Measurements from ENCODE around the gene RNF145.
"Not testable (repeated sequence)": the region's sequence is repeated elsewhere in the genome, so short reads cannot be mapped to it uniquely, and the experiment has no call there.

Gene RNF145

DNA sequence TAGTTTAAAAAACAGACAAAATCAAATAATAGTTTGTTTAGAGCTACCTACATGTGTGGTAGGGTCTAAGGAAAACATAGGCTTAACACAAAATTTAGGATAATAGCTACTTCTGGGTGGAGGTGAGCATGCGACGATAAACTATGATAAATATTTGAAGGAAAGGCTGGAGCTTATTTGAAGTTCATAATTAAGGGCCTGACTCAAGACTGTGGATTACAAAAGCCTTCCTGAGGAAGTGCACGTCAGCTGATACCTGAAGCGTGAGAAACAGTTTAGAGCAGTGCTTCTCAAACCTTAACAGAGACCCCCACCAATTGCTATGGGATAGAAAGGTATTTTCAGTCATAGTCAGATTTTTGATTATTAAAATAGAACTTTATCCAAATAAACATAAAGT, 33.3 kb upstream of the RNF145 start:
- no peak overlapping the region for H3K9ac ChIP-seq
- no peaks in the 10 kb centered on the region for H3K4me1 ChIP-seq
- no peaks in the 10 kb centered on the region for H3K27me3 ChIP-seq (ENCODE audit: control insufficient read depth, insufficient read depth, low read length)
- no peaks in the 10 kb centered on the region for H3K9me3 ChIP-seq (ENCODE audit: control insufficient read depth, low read length)
- no peak overlapping the region for H2AFZ ChIP-seq
- H3K4me3 ChIP-seq (ENCODE audit: low read depth, low read length), result no peak overlapping the region
- no peaks in the 10 kb centered on the region for H3K79me2 ChIP-seq
- no peaks in the 10 kb centered on the region for H3K36me3 ChIP-seq (ENCODE audit: control insufficient read depth, insufficient read depth, low read length)
- H3K4me2 ChIP-seq (ENCODE audit: low read length), result no peak overlapping the region
- TF ChIP-seq, protein P1, sequence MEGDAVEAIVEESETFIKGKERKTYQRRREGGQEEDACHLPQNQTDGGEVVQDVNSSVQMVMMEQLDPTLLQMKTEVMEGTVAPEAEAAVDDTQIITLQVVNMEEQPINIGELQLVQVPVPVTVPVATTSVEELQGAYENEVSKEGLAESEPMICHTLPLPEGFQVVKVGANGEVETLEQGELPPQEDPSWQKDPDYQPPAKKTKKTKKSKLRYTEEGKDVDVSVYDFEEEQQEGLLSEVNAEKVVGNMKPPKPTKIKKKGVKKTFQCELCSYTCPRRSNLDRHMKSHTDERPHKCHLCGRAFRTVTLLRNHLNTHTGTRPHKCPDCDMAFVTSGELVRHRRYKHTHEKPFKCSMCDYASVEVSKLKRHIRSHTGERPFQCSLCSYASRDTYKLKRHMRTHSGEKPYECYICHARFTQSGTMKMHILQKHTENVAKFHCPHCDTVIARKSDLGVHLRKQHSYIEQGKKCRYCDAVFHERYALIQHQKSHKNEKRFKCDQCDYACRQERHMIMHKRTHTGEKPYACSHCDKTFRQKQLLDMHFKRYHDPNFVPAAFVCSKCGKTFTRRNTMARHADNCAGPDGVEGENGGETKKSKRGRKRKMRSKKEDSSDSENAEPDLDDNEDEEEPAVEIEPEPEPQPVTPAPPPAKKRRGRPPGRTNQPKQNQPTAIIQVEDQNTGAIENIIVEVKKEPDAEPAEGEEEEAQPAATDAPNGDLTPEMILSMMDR (IDR thresholded peaks at IDR 0.05), result no peak
- no peak overlapping the region for H3K27ac ChIP-seq

DNA sequence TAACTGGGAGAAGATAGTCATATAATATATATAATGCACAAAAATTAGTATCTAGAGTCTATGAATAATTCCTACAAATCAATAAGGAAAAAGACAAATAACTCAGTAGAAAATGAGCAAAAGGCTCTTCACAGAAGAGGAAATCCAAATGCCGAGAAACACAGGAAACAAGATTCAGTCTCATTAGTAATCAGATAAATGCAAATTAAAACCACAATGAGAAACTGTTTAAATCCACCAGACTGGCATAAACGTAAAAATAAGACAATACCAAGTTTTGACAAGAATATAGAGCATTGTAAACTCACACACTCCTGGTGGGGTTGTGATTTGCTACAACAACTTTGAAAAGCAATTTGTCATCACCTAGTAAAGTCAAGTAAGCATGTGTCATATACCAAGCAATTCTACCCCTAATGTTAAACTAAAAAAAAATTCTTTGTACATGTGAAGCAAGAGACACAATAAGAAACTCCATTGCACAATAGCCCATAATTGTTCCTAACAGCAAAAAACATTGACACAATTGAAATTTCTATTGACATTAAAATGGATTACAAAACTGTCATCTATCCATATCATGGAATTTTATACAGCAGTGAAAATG, 32.7 kb upstream of the RNF145 start:
- Histone ChIP-seq H3K4me2 (ENCODE audit: low read length) (no peak overlapping the region), H3K27ac (no peak overlapping the region), H3K4me3 (ENCODE audit: low read depth, low read length) (no peak overlapping the region), H2AFZ (no peak overlapping the region), H3K79me2 (no peaks in the 10 kb centered on the region), H3K9me3 (ENCODE audit: control insufficient read depth, low read length) (no peaks in the 10 kb centered on the region), H3K9ac (no peak overlapping the region), H3K36me3 (ENCODE audit: control insufficient read depth, insufficient read depth, low read length) (no peaks in the 10 kb centered on the region), H3K27me3 (ENCODE audit: control insufficient read depth, insufficient read depth, low read length) (no peaks in the 10 kb centered on the region), H3K4me1 (no peaks in the 10 kb centered on the region)
- TF ChIP-seq, protein P1 (IDR thresholded peaks at IDR 0.05), result no peak

DNA sequence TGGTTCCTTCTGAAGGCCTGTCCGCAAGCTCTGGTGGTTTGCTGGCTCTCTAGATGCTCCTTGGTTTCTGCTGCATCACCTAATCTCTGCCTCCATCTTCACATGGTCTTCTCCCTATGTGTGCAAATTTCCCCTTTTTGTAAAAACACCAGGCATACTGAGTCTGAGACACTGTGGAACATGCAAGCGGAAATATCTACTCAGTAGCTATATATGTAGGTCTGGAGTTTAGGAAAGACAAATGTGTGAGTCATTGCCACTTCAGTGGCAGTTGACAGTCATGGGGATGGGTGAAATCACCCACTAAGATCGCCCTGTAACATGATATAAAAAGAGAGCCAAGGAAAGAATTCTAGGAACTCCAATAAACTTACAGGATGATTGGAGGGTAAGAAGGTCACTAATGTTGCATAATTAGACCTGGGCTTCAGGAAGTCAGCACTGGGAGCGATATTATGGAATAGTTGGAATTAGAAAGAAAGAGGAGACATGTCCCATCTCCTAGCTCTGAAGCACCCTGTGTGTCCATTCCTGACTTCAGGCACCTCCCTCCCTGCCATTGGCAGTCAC, 31.0 kb upstream of the RNF145 start:
- H3K4me2 ChIP-seq (ENCODE audit: low read length), result no peak overlapping the region
- no peak overlapping the region for H3K9ac ChIP-seq
- no peaks in the 10 kb centered on the region for H3K79me2 ChIP-seq
- no peak overlapping the region for H3K4me3 ChIP-seq (ENCODE audit: low read depth, low read length)
- no peaks in the 10 kb centered on the region for H3K36me3 ChIP-seq (ENCODE audit: control insufficient read depth, insufficient read depth, low read length)
- no peaks in the 10 kb centered on the region for H3K4me1 ChIP-seq
- no peaks in the 10 kb centered on the region for H3K9me3 ChIP-seq (ENCODE audit: control insufficient read depth, low read length)
- TF ChIP-seq, protein P1 (IDR thresholded peaks at IDR 0.05), result no peak
- H3K27me3 ChIP-seq (ENCODE audit: control insufficient read depth, insufficient read depth, low read length), result no peaks in the 10 kb centered on the region
- H2AFZ ChIP-seq, result no peak overlapping the region
- H3K27ac ChIP-seq, result no peak overlapping the region

DNA sequence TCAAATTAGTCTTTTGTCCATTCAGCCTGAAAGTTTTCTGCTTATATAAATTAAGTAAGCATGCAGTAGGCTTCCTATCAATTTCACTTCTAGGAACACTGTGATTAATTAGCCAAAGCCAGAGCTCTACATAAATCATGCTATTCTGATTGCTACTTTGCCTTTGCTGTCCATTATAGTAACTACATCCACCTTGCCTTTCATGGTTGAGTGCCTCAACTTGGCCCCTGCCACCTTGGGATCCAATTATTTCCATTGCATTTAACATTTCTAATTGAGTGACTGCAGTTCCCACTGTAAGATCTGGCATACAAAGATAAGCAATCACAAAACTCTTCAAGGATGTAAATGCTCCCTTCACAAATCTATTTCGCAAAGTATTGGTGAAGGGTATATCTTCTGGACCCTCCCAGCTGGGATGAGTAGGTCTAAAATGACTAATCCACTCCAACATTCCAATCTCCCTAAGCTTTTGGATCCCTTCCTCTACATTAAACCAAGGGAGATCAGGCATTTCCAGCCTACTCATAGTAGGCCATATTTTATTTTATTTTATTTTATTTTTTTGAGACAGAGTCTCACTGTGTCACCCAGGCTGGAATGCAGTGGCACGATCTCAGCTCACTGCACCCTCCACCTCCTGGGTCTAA, 26.6 kb upstream of the RNF145 start:
- H3K79me2 ChIP-seq; H3K36me3 ChIP-seq (ENCODE audit: control insufficient read depth, insufficient read depth, low read length); H3K27me3 ChIP-seq (ENCODE audit: control insufficient read depth, insufficient read depth, low read length); H3K9me3 ChIP-seq (ENCODE audit: control insufficient read depth, low read length); H3K4me3 ChIP-seq (ENCODE audit: low read depth, low read length); H3K4me1 ChIP-seq; H2AFZ ChIP-seq; H3K9ac ChIP-seq; H3K27ac ChIP-seq; H3K4me2 ChIP-seq (ENCODE audit: low read length): not testable (repeated sequence)

DNA sequence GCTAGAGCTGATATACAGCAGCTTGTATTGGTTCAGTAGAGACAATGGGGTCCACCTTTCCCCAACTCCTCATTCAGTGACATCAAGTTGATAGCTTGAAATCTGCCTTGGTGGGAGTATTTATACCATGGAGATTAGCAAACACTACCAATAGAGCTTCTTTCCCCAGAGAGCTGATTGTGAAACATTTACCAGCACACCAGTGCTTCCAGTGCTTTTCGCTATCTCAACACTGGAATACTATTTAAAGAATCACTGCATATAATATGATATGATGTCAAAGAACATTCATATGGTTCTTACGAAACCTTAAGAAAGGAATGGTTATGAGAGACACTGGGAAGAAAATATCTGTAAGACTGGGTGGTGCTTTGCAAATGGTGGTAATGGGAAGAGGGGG, 21.8 kb upstream of the RNF145 start:
- H3K79me2 ChIP-seq, result no peaks in the 10 kb centered on the region
- no peak overlapping the region for H3K4me3 ChIP-seq (ENCODE audit: low read depth, low read length)
- no peak overlapping the region for H2AFZ ChIP-seq
- TF ChIP-seq, protein P1 (IDR thresholded peaks at IDR 0.05), result no peak
- H3K27ac ChIP-seq, result no peak overlapping the region
- H3K9me3 ChIP-seq (ENCODE audit: control insufficient read depth, low read length), result no peaks in the 10 kb centered on the region
- no peaks in the 10 kb centered on the region for H3K27me3 ChIP-seq (ENCODE audit: control insufficient read depth, insufficient read depth, low read length)
- no peaks in the 10 kb centered on the region for H3K4me1 ChIP-seq
- H3K36me3 ChIP-seq (ENCODE audit: control insufficient read depth, insufficient read depth, low read length), result no peaks in the 10 kb centered on the region
- H3K9ac ChIP-seq, result no peak overlapping the region
- H3K4me2 ChIP-seq (ENCODE audit: low read length), result no peak overlapping the region
